MCF 10A (cell line): Measurements from ENCODE around the gene PROM1. TPM values are rescaled to one million over a fixed set of nuclear protein-coding genes. Genes with fewer than 3 reads are reported as not detected.

Source experiments
- BruUV-seq: library from RNA; stranded (reverse); fragments of 400-500 nt; replicated peaks from 2 replicates; lab custom pipeline; 2021; lab: Mats Ljungman, UMichigan
- CTCF ChIA-PET: fragments of 300-600 bp; sonication (Branson Sonifier 250); formaldehyde crosslinking; extraction: SDS; loops from one replicate; lab custom pipeline; 2021; ENCODE audit warnings: antibody characterized with exemption, inconsistent platforms; lab: Yijun Ruan, JAX
- POLR2A ChIA-PET: fragments of 300-600, 350-650 bp; sonication (Branson Sonifier 250); formaldehyde crosslinking; extraction: SDS; loops from one replicate; lab custom pipeline; 2020; ENCODE audit warnings: antibody characterized with exemption, inconsistent platforms; lab: Yijun Ruan, JAX
- DNase-seq: peaks from one replicate; pipeline ENCODE4 v3.0.0-alpha.2; 2018; ENCODE audit not compliant: unreplicated experiment
- H3K27ac Mint-ChIP-seq: one replicate; pipeline ENCODE4 v1.8.0; 2022; ENCODE audit warnings: mild to moderate bottlenecking, low read depth, mixed read lengths; ENCODE audit not compliant: unreplicated experiment
- H3K27me3 Mint-ChIP-seq: one replicate; pipeline ENCODE4 v1.8.0; 2022; ENCODE audit warnings: mixed read lengths; ENCODE audit not compliant: insufficient read depth, unreplicated experiment
- H3K36me3 Mint-ChIP-seq: one replicate; pipeline ENCODE4 v1.8.0; 2022; ENCODE audit warnings: mild to moderate bottlenecking, moderate library complexity, mixed read lengths; ENCODE audit not compliant: insufficient read depth, unreplicated experiment
- H3K4me1 Mint-ChIP-seq: one replicate; pipeline ENCODE4 v1.8.0; 2022; ENCODE audit warnings: mixed read lengths; ENCODE audit not compliant: insufficient read depth, unreplicated experiment
- H3K4me3 Mint-ChIP-seq: one replicate; pipeline ENCODE4 v1.8.0; 2022; ENCODE audit warnings: mild to moderate bottlenecking, moderate library complexity, mixed read lengths; ENCODE audit not compliant: unreplicated experiment
- H3K9me3 Mint-ChIP-seq: one replicate; pipeline ENCODE4 v1.8.0; 2022; ENCODE audit warnings: mixed read lengths; ENCODE audit not compliant: unreplicated experiment
- CTCF ChIP-seq: fragments of 200-600 bp; IDR thresholded peaks from one replicate; pipeline ENCODE4 v1.8.0; 2022; ENCODE audit warnings: antibody characterized with exemption, mild to moderate bottlenecking; ENCODE audit not compliant: unreplicated experiment
- intact Hi-C: fragments of 100-400 bp; cut with micrococcal nuclease; formaldehyde crosslinking; loops from 2 replicates; pipeline ENCODE4 v1.14.1; 2022
- total RNA-seq: library from RNA; stranded (reverse); gene quantifications from 2 replicates; pipeline ENCODE4 v1.2.3, GENCODE V29; 2022

Gene PROM1
- total RNA-seq, 1 experiment from 2014 or later = not detected

DNA sequence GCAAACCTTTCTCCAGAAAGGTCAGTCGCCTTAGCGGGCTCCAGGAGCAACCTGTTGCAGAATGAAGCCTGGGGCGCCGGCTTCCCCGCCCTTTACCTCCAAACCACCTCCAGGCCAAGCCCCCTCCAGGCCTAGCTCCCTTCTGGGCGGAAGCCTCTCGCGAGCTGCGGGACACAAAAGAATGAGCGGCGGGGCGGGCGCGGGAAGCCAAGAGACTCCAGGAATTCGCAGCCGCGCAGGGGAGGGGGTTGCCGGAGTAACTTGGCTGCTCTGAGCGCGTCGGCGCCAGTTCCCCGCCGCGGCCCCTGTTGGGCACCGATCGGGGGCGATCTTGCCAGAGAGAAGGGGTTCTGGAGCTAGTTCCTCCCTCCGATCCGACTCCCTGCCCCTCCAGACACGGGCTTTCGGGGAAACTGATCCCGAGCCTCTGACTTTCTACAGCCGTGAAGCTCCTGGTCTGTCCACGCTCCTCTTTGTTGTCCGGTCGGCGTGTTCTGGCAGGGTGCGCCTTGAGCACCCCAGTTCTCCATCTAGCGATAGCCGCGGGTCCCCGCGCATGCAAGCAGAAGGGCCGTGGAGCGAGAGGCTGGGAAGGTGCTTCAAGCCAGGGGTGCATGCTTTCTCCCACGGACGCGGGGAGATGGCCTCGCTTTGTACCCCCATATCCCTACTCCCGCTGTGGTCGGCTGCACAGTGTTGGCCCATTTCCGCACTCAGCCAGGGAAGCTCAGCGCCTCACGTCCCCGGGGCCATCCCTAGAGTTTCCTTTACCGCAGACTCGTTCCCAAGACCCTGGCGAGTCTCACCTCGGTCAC, 1.2 kb downstream of the PROM1 start:
- Mint-ChIP-seq H3K4me3 (peak overlapping the region; percentile 64), H3K4me1 (peaks cover 10% of the 10 kb centered on the region), H3K27me3 (peaks cover 76% of the 10 kb centered on the region), H3K36me3 (no peaks in the 10 kb centered on the region), H3K27ac (no peak overlapping the region), H3K9me3 (no peaks in the 10 kb centered on the region)
- intact Hi-C loops = no loop called here
- no TSS peak for BruUV-seq
- no peak for TF ChIP-seq CTCF
- POLR2A ChIA-PET = no interaction called here
- peak; percentile 15 for DNase-seq
- CTCF ChIA-PET = no interaction called here

- TF ChIP-seq CTCF = no peak
- H3K27me3 Mint-ChIP-seq = peaks cover 76% of the 10 kb centered on the region
- CTCF ChIA-PET = no interaction called here
- intact Hi-C loops = no loop called here
- H3K9me3 Mint-ChIP-seq = no peaks in the 10 kb centered on the region
- no peak for DNase-seq
- no TSS peak for BruUV-seq
- H3K36me3 Mint-ChIP-seq = no peaks in the 10 kb centered on the region
- POLR2A ChIA-PET = no interaction called here
- H3K27ac Mint-ChIP-seq = no peak overlapping the region
- H3K4me3 Mint-ChIP-seq = peak overlapping the region; percentile 64
- H3K4me1 Mint-ChIP-seq = peaks cover 10% of the 10 kb centered on the region
These were observed 1.8 kb downstream of the PROM1 start for GRCh38 chr4:16082041-16082425.

DNA sequence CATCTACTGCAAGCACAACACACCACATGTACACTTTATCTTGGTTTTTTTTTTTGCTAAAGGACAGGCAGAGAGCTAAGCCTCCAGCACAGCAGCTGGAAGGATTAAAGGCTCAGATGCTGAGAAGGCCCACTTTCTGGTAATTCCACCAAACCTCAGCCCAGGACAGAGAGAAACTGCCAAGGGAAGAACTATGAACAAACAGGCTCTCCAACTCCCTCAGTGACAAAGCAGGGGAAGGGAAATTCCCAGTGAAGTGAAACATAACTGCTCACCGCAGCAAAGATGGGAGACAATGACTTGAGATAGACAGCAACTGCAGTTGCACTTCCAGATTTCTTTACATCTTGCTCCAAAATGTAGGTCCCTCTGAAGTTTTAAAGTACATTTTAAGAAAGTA, 4.8 kb downstream of the PROM1 start:
- ChIA-PET POLR2A (no interaction called here), CTCF (no interaction called here)
- Mint-ChIP-seq H3K36me3 (no peaks in the 10 kb centered on the region), H3K4me1 (peaks cover 10% of the 10 kb centered on the region), H3K27me3 (peaks cover 75% of the 10 kb centered on the region), H3K4me3 (no peak overlapping the region), H3K27ac (no peak overlapping the region), H3K9me3 (no peaks in the 10 kb centered on the region)
- DNase-seq = no peak
- TF ChIP-seq CTCF = no peak
- no TSS peak for BruUV-seq
- intact Hi-C loops = no loop called here

DNA sequence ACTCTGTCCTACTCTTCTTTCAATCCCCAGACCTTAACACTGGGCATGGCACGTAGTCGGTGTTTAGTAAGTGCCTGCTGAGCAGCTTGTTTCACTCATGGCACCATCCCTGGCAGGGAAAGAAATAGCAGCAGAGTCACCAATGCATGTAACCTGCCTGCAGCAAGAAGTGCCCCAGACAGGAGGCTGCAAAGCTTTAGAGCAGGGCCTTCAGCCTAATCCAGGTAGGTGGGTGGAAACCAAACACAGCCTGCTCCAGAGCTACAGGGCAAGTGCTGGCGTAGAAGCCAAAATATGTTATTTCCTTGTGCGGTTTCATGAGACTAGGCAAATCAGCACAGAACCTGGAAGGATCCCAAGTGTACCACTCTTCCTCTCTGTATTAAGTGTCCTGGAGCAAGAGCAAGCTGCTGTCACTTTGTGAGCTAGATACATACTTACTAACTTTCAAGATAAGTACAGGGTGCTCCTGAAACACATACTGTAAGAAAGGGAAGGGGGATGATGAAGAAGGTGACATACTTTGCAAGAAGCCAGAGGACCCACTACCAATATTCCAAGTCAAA, 5.5 kb downstream of the PROM1 start:
- no peaks in the 10 kb centered on the region for H3K9me3 Mint-ChIP-seq
- CTCF ChIA-PET = interaction anchor here (0.8 kb wide), 1 partner anchor 274 kb away, joined by 3 read pairs; no protein-coding TSS in a partner anchor
- H3K4me3 Mint-ChIP-seq = no peak overlapping the region
- no peaks in the 10 kb centered on the region for H3K36me3 Mint-ChIP-seq
- no peak overlapping the region for H3K27ac Mint-ChIP-seq
- POLR2A ChIA-PET = no interaction called here
- H3K4me1 Mint-ChIP-seq = peaks cover 10% of the 10 kb centered on the region
- peaks cover 76% of the 10 kb centered on the region for H3K27me3 Mint-ChIP-seq
- DNase-seq = no peak
- intact Hi-C loops = no loop called here
- no peak for TF ChIP-seq CTCF
- no TSS peak for BruUV-seq
